ENCODE data around the gene SHCBP1. TPM values are rescaled to one million over a fixed set of nuclear protein-coding genes. Genes with fewer than 3 reads are reported as not detected.
"Not testable (repeated sequence)": the region's sequence is repeated elsewhere in the genome, so short reads cannot be mapped to it uniquely, and the experiment has no call there.

SHCBP1 gene
- total RNA-seq, 2 donors from 2014 or later = 4.6 to 25.1 TPM

DNA sequence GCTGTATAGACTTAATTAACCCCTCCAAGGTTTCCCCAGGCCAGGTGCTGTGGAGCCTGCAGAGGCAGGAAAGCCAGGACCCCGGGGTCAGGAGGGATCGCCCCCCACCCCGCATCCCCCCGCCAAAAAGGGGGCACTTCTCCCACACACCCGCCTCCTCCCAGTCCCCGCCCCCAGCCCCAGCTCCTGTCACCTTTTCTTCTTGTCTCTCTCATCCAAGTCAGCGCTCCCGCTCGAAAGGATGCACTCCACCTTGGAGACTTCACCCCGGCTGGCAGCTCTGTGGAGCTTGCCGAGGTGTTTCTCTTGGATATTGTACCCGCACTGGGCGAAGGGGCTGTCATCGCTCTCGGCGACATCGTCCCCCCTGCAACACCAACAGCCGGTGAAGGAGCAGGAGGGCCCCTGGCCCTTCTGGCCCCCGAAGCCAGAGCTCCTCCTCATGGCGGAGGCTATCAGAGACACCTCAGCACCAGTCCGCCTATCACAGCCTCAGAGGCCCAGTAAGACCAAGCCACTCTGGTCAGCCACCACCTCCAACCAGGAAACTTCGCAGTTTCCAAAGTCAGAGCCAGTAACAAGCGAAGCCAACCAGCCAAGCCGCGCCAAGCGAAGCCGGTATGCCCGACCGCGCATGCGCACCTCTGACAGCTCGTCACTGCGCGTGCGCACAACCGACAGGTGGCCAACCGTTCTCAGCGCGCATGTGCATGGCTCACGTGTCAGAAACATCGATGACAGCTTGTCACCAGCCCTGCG, 52.5 kb downstream of the SHCBP1 start:
- no peaks in the 10 kb centered on the region for H3K4me1 ChIP-seq
- no peak overlapping the region for H3K9ac ChIP-seq (ENCODE audit: low read depth in 2 of 2, low read length in 2 of 2)
- TF ChIP-seq, protein P1, sequence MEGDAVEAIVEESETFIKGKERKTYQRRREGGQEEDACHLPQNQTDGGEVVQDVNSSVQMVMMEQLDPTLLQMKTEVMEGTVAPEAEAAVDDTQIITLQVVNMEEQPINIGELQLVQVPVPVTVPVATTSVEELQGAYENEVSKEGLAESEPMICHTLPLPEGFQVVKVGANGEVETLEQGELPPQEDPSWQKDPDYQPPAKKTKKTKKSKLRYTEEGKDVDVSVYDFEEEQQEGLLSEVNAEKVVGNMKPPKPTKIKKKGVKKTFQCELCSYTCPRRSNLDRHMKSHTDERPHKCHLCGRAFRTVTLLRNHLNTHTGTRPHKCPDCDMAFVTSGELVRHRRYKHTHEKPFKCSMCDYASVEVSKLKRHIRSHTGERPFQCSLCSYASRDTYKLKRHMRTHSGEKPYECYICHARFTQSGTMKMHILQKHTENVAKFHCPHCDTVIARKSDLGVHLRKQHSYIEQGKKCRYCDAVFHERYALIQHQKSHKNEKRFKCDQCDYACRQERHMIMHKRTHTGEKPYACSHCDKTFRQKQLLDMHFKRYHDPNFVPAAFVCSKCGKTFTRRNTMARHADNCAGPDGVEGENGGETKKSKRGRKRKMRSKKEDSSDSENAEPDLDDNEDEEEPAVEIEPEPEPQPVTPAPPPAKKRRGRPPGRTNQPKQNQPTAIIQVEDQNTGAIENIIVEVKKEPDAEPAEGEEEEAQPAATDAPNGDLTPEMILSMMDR (IDR thresholded peaks at IDR 0.05) = no peak
- DNase-seq = no peak
- no peak overlapping the region for H3K27ac ChIP-seq
- no peaks in the 10 kb centered on the region for H3K36me3 ChIP-seq
- H3K27me3 ChIP-seq = no peaks in the 10 kb centered on the region
- intact Hi-C loops (cut with DNase I) = no loop called here
- H3K4me3 ChIP-seq = no peak overlapping the region
- no peaks in the 10 kb centered on the region for H3K9me3 ChIP-seq

DNA sequence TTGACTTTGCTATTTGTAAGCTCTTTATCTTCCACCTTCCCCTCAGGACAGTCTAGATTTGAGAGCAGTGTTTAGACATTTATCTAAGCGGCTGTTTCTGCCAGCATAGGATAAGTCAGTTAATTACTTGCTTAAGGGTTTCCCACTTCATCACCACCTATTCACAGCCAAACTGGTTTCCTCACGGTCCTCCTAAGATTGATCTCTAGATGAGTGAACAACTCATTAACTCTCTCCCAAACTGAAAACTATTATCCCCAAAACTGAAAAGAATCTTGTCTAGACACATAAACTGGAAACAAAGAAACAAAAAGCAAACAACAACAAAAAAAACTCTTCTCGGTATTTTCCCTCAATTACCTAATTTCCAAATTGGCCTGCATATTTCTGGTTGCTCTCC, 58.2 kb downstream of the SHCBP1 start:
- Histone ChIP-seq H3K27ac (no peak overlapping the region), H3K4me3 (no peak overlapping the region), H3K4me1 (no peaks in the 10 kb centered on the region), H3K9me3 (no peaks in the 10 kb centered on the region), H3K9ac (ENCODE audit: low read depth in 2 of 2, low read length in 2 of 2) (no peak overlapping the region), H3K27me3 (no peaks in the 10 kb centered on the region), H3K36me3 (no peaks in the 10 kb centered on the region)
- DNase-seq = no peak
- TF ChIP-seq, protein P1 (IDR thresholded peaks at IDR 0.05) = no peak
- intact Hi-C loops (cut with DNase I) = no loop called here

DNA sequence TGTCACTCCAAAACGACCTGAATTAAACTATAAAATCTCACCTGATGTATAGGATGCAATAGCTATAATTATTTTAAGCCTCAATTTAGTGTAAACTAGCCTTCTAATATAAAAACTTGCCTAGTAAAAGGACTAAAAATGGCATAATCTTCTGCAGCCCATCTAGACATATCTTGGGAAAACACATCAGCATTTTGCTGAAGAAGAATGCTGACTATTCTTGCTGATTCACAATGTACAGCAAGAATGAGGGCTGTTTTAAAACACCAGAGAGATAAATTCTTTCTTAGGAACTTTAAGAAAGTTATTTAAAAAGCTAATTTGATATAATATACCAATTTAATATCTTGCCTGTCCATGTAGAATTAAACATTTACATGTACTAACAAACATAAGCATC, 63.2 kb downstream of the SHCBP1 start:
- Histone ChIP-seq H3K27ac (no peak overlapping the region), H3K9ac (ENCODE audit: low read depth in 2 of 2, low read length in 2 of 2) (no peak overlapping the region), H3K4me3 (no peak overlapping the region), H3K36me3 (no peaks in the 10 kb centered on the region), H3K9me3 (no peaks in the 10 kb centered on the region), H3K27me3 (no peaks in the 10 kb centered on the region), H3K4me1 (no peaks in the 10 kb centered on the region)
- no peak for DNase-seq
- TF ChIP-seq, protein P1 (IDR thresholded peaks at IDR 0.05) = no peak
- intact Hi-C loops (cut with DNase I) = loop anchor here (10.0 kb wide), 1 partner anchor 47 kb away; no protein-coding TSS in a partner anchor

DNA sequence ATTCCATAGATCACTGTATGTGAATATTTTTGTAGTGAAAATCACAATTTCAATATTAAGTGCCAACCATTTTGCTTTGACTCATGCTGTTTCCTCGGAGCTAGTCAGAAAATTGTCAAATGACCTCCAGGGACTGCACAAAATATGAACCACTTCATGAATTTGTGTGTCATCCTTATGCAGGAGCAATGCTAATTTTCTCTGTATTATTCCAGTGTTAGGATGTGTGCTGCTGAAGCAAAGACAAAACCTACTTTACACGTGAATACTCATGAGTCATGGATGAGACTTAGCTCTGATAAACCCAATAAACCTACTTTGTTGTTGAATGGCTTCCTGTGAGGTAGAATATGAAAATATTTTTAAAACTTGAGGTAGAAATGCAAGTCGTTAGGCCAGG, 65.2 kb downstream of the SHCBP1 start:
- Histone ChIP-seq H3K4me3 (no peak overlapping the region), H3K27me3 (no peaks in the 10 kb centered on the region), H3K36me3 (no peaks in the 10 kb centered on the region), H3K27ac (no peak overlapping the region), H3K4me1 (no peaks in the 10 kb centered on the region), H3K9ac (ENCODE audit: low read depth in 2 of 2, low read length in 2 of 2) (no peak overlapping the region), H3K9me3 (no peaks in the 10 kb centered on the region)
- no peak for DNase-seq
- intact Hi-C loops (cut with DNase I) = loop anchor here (10.0 kb wide), 1 partner anchor 49 kb away; no protein-coding TSS in a partner anchor
- TF ChIP-seq, protein P1 (IDR thresholded peaks at IDR 0.05) = no peak

DNA sequence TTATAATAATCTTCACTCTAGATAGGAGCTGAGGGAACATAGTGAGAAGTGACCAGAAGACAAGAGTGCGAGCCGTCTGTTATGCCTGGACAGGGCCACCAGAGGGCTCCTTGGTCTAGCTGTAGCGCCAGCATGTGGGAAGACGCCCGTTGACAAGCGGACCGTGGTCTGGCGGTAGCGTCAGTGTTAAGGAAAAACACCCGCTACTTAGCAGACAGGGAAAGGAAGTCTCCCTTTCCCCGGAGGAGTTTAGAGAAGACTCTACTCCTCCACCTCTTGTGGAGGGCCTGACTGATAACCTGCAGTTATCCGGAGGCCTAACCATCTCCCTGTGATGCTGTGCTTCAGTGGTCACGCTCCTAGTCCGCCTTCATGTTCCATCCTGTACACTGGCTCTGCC, 66.7 kb downstream of the SHCBP1 start:
- TF ChIP-seq, protein P1 (IDR thresholded peaks at IDR 0.05) = peak; percentile 59
- peak; percentile 52 for DNase-seq
- not testable (repeated sequence) for H3K36me3 ChIP-seq; H3K4me1 ChIP-seq; H3K27ac ChIP-seq; H3K27me3 ChIP-seq; H3K9ac ChIP-seq (ENCODE audit: low read depth in 2 of 2, low read length in 2 of 2); H3K4me3 ChIP-seq; H3K9me3 ChIP-seq
- intact Hi-C loops (cut with DNase I) = loop anchor here (10.0 kb wide), 1 partner anchor 50 kb away; no protein-coding TSS in a partner anchor
